Articular chondrocyte of knee joint (primary cell): Measurements from ENCODE around the gene MDC1. TPM values are rescaled to one million over a fixed set of nuclear protein-coding genes. Genes with fewer than 3 reads are reported as not detected.

Source experiments
- small RNA-seq: library from RNA; depleted of rRNA; stranded (forward); fragments of <200 nt; gene quantifications from one replicate; pipeline ENCODE3, GENCODE V24; 2012
- total RNA-seq: library from RNA; depleted of rRNA; stranded (reverse); fragments of >200 nt; gene quantifications from 2 replicates; pipeline ENCODE4 v1.2.3, GENCODE V29; 2012

The MDC1 gene
- total RNA-seq, result 6.8 and 8.4 TPM in 2 replicates

GRCh38 chr6:30717129-30717844, at the start of gene MDC1:
Gene MDC1, minus strand, starts transcription at chr6:30717281. Its CDS starts 2,106 bp downstream, at chr6:30715175.

GRCh38 chr6:30744054-30744805, 27.1 kb upstream of the MDC1 start, which contains the start of gene IER3:
Gene IER3, minus strand, starts transcription at chr6:30744547. Its CDS starts 29 bp downstream, at chr6:30744518.

GRCh38 chr6:30742316-30743098, 25.4 kb upstream of the MDC1 start, which contains the start of gene FLOT1:
Gene FLOT1, minus strand, starts transcription at chr6:30742687. Its CDS starts 498 bp downstream, at chr6:30742189.

GRCh38 chr6:30719791-30720737, 3.0 kb upstream of the MDC1 start, which contains the start of gene TUBB:
Gene TUBB, plus strand, starts transcription at chr6:30720352. Its CDS starts 155 bp downstream, at chr6:30720507.

GRCh38 chr6:30690403-30691207, 26.5 kb downstream of the MDC1 start, which contains the start of gene NRM:
Gene NRM, minus strand, starts transcription at chr6:30690984. Its CDS starts 10 bp downstream, at chr6:30690974.

GRCh38 chr6:30686009-30686907, 30.8 kb downstream of the MDC1 start, which contains the start of gene PPP1R18:
Gene PPP1R18, minus strand, starts transcription at chr6:30686645. Its CDS starts 627 bp downstream, at chr6:30686018.

GRCh38 chr6:30672445-30673253, 44.4 kb downstream of the MDC1 start, which contains the start of gene DHX16:
Gene DHX16, minus strand, starts transcription at chr6:30673006. Its CDS starts 165 bp downstream, at chr6:30672841.

Small RNA genes lying within 50 kb of the gene (small RNA-seq; reads per million reads assigned to genes)
- not detected for gene RF00019
- not detected for gene RN7SL353P

Other genes starting within 250 kb of the MDC1 start
- gene HLA-E, start 227.8 kb downstream of the MDC1 start, total RNA-seq, result 291 and 298 TPM in 2 replicates
- gene GNL1, start 160.8 kb downstream of the MDC1 start, total RNA-seq, result 53.3 and 53.5 TPM in 2 replicates
- 5.7 and 8.2 TPM in 2 replicates for gene PRR3, start 160.0 kb downstream of the MDC1 start, total RNA-seq
- 41.1 and 45.6 TPM in 2 replicates for gene ABCF1, start 145.8 kb downstream of the MDC1 start, total RNA-seq
- gene PPP1R10, start 100.0 kb downstream of the MDC1 start, total RNA-seq, result 43.3 and 56.8 TPM in 2 replicates
- gene MRPS18B, start 99.4 kb downstream of the MDC1 start, total RNA-seq, result 84.2 and 95.2 TPM in 2 replicates
- gene ATAT1, start 90.4 kb downstream of the MDC1 start, total RNA-seq, result 4.6 and 6.3 TPM in 2 replicates
- 1.1 and 2.9 TPM in 2 replicates for gene C6orf136, start 70.1 kb downstream of the MDC1 start, total RNA-seq
- 22.9 and 23.0 TPM in 2 replicates for gene DHX16, start 44.3 kb downstream of the MDC1 start, total RNA-seq
- gene PPP1R18, start 30.6 kb downstream of the MDC1 start, total RNA-seq, result 47.8 and 67.2 TPM in 2 replicates
- 3.5 and 4.4 TPM in 2 replicates for gene NRM, start 26.3 kb downstream of the MDC1 start, total RNA-seq
- 566 and 592 TPM in 2 replicates for gene TUBB, start 3.1 kb upstream of the MDC1 start, total RNA-seq
- gene FLOT1, start 25.4 kb upstream of the MDC1 start, total RNA-seq, result 90.3 and 99.3 TPM in 2 replicates
- 17.0 and 54.6 TPM in 2 replicates for gene IER3, start 27.3 kb upstream of the MDC1 start, total RNA-seq
- 16.7 and 22.2 TPM in 2 replicates for gene DDR1, start 167.2 kb upstream of the MDC1 start, total RNA-seq
- gene GTF2H4, start 190.9 kb upstream of the MDC1 start, total RNA-seq, result 12.3 and 16.5 TPM in 2 replicates
- 10.8 and 14.5 TPM in 2 replicates for gene VARS2, start 197.0 kb upstream of the MDC1 start, total RNA-seq
- not detected in 2 replicates for gene SFTA2, start 214.9 kb upstream of the MDC1 start, total RNA-seq
- not detected in 2 replicates for gene MUCL3, start 223.7 kb upstream of the MDC1 start, total RNA-seq